CD14-positive monocyte (primary cell): ENCODE data around the gene ACP3. TPM values are rescaled to one million over a fixed set of nuclear protein-coding genes. Genes with fewer than 3 reads are reported as not detected.

Source experiments
- DNase-seq, 3 donors: peaks; one replicate each; pipeline ENCODE4 v3.0.0-alpha.2; 2011 to 2022
- H2AFZ ChIP-seq: 2 replicates; pipeline ENCODE4 v1.6.0; 2012; ENCODE audit warnings: mild to moderate bottlenecking, low read depth, low read length, inconsistent platforms; ENCODE audit not compliant: insufficient read depth, poor library complexity, severe bottlenecking
- H3K27ac ChIP-seq, 2 donors: 1 replicate in 1 of 2; 2 replicates in 1 of 2; pipeline ENCODE4 v1.5.1; 2012 to 2013; ENCODE audit warnings: low read length in 2 of 2, control low read depth in 1 of 2, inconsistent platforms in 1 of 2, low read depth in 1 of 2, mild to moderate bottlenecking in 1 of 2
- H3K27me3 ChIP-seq, 2 donors: one replicate each; pipeline versions ENCODE4 v1.6.0 to v1.6.1; 2011 to 2013; ENCODE audit warnings: low read length in 2 of 2; ENCODE audit not compliant: control insufficient read depth in 2 of 2, insufficient read depth in 2 of 2
- H3K36me3 ChIP-seq, 2 donors: replicated peaks in 1 of 2; 1 replicate in 1 of 2; 2 replicates in 1 of 2; pipeline versions ENCODE4 v1.5.1 to v1.6.1; 2012 to 2013; ENCODE audit warnings: low read length in 2 of 2, control low read depth in 1 of 2, inconsistent platforms in 1 of 2, mild to moderate bottlenecking in 1 of 2; ENCODE audit not compliant: insufficient read depth in 2 of 2, control insufficient read depth in 1 of 2
- H3K4me1 ChIP-seq, 2 donors: 1 replicate in 1 of 2; 2 replicates in 1 of 2; pipeline versions ENCODE4 v1.5.1 to v1.6.1; 2012 to 2013; ENCODE audit warnings: low read length in 2 of 2, control low read depth in 1 of 2, inconsistent platforms in 1 of 2, mild to moderate bottlenecking in 1 of 2, moderate library complexity in 1 of 2; ENCODE audit not compliant: insufficient read depth in 2 of 2, control insufficient read depth in 1 of 2
- H3K4me2 ChIP-seq: replicated peaks from 2 replicates; pipeline ENCODE3; 2012; ENCODE audit warnings: low read length, moderate library complexity, mild to moderate bottlenecking; ENCODE audit not compliant: poor library complexity, severe bottlenecking; ENCODE audit errors: extremely low read depth
- H3K4me3 ChIP-seq, 3 experiments: fragments of 200-600 bp in 1 of 3; sonication (generic) in 1 of 3; replicated peaks in 1 of 3; 1 replicate in 2 of 3; 2 replicates in 1 of 3; pipeline ENCODE4 v1.5.1; 2011 to 2013; ENCODE audit warnings: low read length in 3 of 3, mild to moderate bottlenecking in 3 of 3, control low read depth in 2 of 3, low read depth in 2 of 3, inconsistent platforms in 1 of 3, moderate library complexity in 1 of 3
- H3K79me2 ChIP-seq: 2 replicates; pipeline ENCODE4 v1.6.0; 2012; ENCODE audit warnings: mild to moderate bottlenecking, control low read depth, inconsistent platforms, low read length, moderate library complexity; ENCODE audit not compliant: insufficient read depth
- H3K9ac ChIP-seq: 2 replicates; pipeline ENCODE4 v1.6.0; 2017; ENCODE audit warnings: low read length, mild to moderate bottlenecking; ENCODE audit not compliant: insufficient read depth, poor library complexity, severe bottlenecking
- H3K9me3 ChIP-seq, 2 donors: replicated peaks in 1 of 2; 1 replicate in 1 of 2; 2 replicates in 1 of 2; pipeline versions ENCODE4 v1.5.1 to v1.6.1; 2012 to 2013; ENCODE audit warnings: low read length in 2 of 2, control low read depth in 1 of 2; ENCODE audit not compliant: control insufficient read depth in 1 of 2, insufficient read depth in 1 of 2
- H4K20me1 ChIP-seq: 2 replicates; pipeline ENCODE4 v1.6.0; 2012; ENCODE audit warnings: mild to moderate bottlenecking, low read length, control low read depth, moderate library complexity; ENCODE audit not compliant: insufficient read depth
- H3K27ac Mint-ChIP-seq, 7 donors: one replicate each; pipeline ENCODE4 v1.8.0; 2020; ENCODE audit warnings: mild to moderate bottlenecking in 7 of 7, mixed read lengths in 7 of 7, moderate library complexity in 6 of 7, inconsistent platforms in 2 of 7
- H3K27me3 Mint-ChIP-seq, 3 donors: one replicate each; pipeline ENCODE4 v1.8.0; 2021 to 2022; ENCODE audit warnings: low read depth in 3 of 3, mild to moderate bottlenecking in 3 of 3, mixed read lengths in 3 of 3, moderate library complexity in 3 of 3, inconsistent platforms in 1 of 3
- H3K36me3 Mint-ChIP-seq, 2 donors: one replicate each; pipeline ENCODE4 v1.8.0; 2020; ENCODE audit warnings: mixed read lengths in 2 of 2, inconsistent platforms in 1 of 2, mild to moderate bottlenecking in 1 of 2
- H3K4me1 Mint-ChIP-seq: one replicate; pipeline ENCODE4 v1.8.0; 2020; ENCODE audit warnings: mild to moderate bottlenecking, mixed read lengths
- H3K4me3 Mint-ChIP-seq, 2 donors: one replicate each; pipeline ENCODE4 v1.8.0; 2020; ENCODE audit warnings: mild to moderate bottlenecking in 2 of 2, mixed read lengths in 2 of 2, moderate library complexity in 1 of 2
- H3K9me3 Mint-ChIP-seq, 7 donors: one replicate each; pipeline ENCODE4 v1.8.0; 2020 to 2022; ENCODE audit warnings: mixed read lengths in 7 of 7, mild to moderate bottlenecking in 6 of 7, moderate library complexity in 6 of 7, inconsistent platforms in 2 of 7
- CTCF ChIP-seq: fragments of 200-600 bp; IDR thresholded peaks from one replicate; pipeline ENCODE4 v1.8.0; 2022; ENCODE audit warnings: antibody characterized with exemption, mild to moderate bottlenecking
- WGBS: methylation state at CpG from one replicate; pipeline ENCODE4 v1.1.5; 2013; ENCODE audit warnings: missing lambda C conversion rate; ENCODE audit not compliant: insufficient coverage; 5-methylcytosine and 5-hydroxymethylcytosine counted together
- intact Hi-C, 2 donors: fragments of 100-400 bp; cut with micrococcal nuclease; formaldehyde crosslinking; loops; one replicate each; pipeline versions ENCODE4 v1.15.0 to v1.15.1; 2023
- polyA plus RNA-seq, 3 donors: library from polyadenylated mRNA; depleted of rRNA in 1 of 3; unstranded in 2 of 3; stranded (reverse) in 1 of 3; fragments of 300-500 nt in 2 of 3; fragments of >200 nt in 1 of 3; fragmentation: Illumina TruSeq in 2 of 3; gene quantifications; 1 replicate in 2 of 3; 2 replicates in 1 of 3; pipeline ENCODE4 v1.2.3, GENCODE V29; 2012 to 2021

ACP3 gene
- polyA plus RNA-seq, 3 donors: 33.9 to 55.6 (median 44.0) TPM

GRCh38 chr3:132279030-132279429, 38.2 kb upstream of the ACP3 start:
- WGBS: no CpG with 5 or more reads among the region's 2 CpGs
- H3K36me3 Mint-ChIP-seq: peaks cover 0 to 2% of the 10 kb centered on the region in 2 donors
- H3K9ac ChIP-seq: no peak overlapping the region
- peaks cover 25% of the 10 kb centered on the region for H3K4me1 Mint-ChIP-seq
- H3K27ac ChIP-seq: no peak overlapping the region
- H3K4me3 Mint-ChIP-seq: no peak overlapping the region
- peaks cover 9 to 10% of the 10 kb centered on the region in 2 donors for H3K9me3 ChIP-seq
- no peak overlapping the region for H3K27ac Mint-ChIP-seq
- peaks cover 8 to 25% (median 15%) of the 10 kb centered on the region in 7 donors for H3K9me3 Mint-ChIP-seq
- no peaks in the 10 kb centered on the region for H3K27me3 Mint-ChIP-seq
- intact Hi-C loops: no loop called here
- DNase-seq: no peak
- no peak overlapping the region for H3K4me2 ChIP-seq
- no peak for TF ChIP-seq CTCF
- H3K27me3 ChIP-seq: no peaks in the 10 kb centered on the region
- H4K20me1 ChIP-seq: no peaks in the 10 kb centered on the region
- no peaks in the 10 kb centered on the region for H3K36me3 ChIP-seq
- no peak overlapping the region for H3K4me3 ChIP-seq
- peaks cover 20 to 21% of the 10 kb centered on the region in 2 donors for H3K4me1 ChIP-seq
- H3K79me2 ChIP-seq: no peaks in the 10 kb centered on the region
- H2AFZ ChIP-seq: no peak overlapping the region

DNA sequence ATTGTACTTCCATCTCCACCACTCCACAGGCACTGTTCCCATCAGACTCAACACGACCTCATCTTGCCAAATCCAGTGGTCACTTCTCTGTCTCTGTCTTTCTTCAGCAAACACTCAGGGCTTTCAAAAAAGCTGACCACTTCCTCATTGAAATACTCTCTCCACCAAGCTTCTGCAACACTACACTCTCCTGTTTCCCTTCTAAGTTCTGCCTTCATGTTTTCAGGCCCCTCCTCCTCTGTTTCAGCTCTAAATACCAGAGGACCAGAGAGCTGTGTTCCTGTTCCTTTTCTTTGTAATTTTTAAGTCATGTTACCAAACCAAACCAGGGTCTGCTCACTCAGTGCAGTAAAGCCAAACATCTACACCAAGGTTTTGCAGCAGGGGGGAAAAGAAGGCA, 33.8 kb upstream of the ACP3 start:
- H3K4me2 ChIP-seq: peak overlapping the region; percentile 62
- no peak for TF ChIP-seq CTCF
- peaks cover 0 to 3% of the 10 kb centered on the region in 2 donors for H3K9me3 ChIP-seq
- WGBS: 0% methylated on average over 1 of the region's 1 CpG
- Mint-ChIP-seq H3K4me3 (peak overlapping the region in 1 of 2 donors; percentile 80), H3K9me3 (peaks cover 0 to 14% (median 8%) of the 10 kb centered on the region in 7 donors), H3K27me3 (no peaks in the 10 kb centered on the region), H3K4me1 (peaks cover 49% of the 10 kb centered on the region), H3K36me3 (peaks cover 0 to 7% of the 10 kb centered on the region in 2 donors), H3K27ac (peak overlapping the region; percentile 79 to 94 (median 93))
- H3K27ac ChIP-seq: peak overlapping the region; percentile 78
- H4K20me1 ChIP-seq: no peaks in the 10 kb centered on the region
- intact Hi-C loops: loop anchor here in 1 of 2 donors (5.0 kb wide), 1 partner anchor 34 kb away; the partner anchor contains the start of gene ACP3
- H3K4me3 ChIP-seq: peak overlapping the region in 1 of 3 experiments; percentile 48
- H3K36me3 ChIP-seq: no peaks in the 10 kb centered on the region
- H3K4me1 ChIP-seq: peaks cover 44 to 45% of the 10 kb centered on the region in 2 donors
- H2AFZ ChIP-seq: peak overlapping the region; percentile 24
- no peaks in the 10 kb centered on the region for H3K79me2 ChIP-seq
- H3K27me3 ChIP-seq: no peaks in the 10 kb centered on the region
- peak overlapping the region; percentile 11 for H3K9ac ChIP-seq
- DNase-seq: peak; percentile 84 to 90 (median 86)
